GM21447 (cell line): Measurements from ENCODE around the gene PTPN2.

ENCODE experiments used
- ATAC-seq: cut with Tn5 transposase; IDR thresholded peaks from one replicate; pipeline ENCODE4 v1.9.1; 2021; ENCODE audit not compliant: unreplicated experiment

PTPN2 gene

GRCh38 chr18:12750076-12750714 is 133.8 kb downstream of the PTPN2 start:
- no peak for ATAC-seq

- no peak for ATAC-seq
These were observed 134.9 kb downstream of the PTPN2 start for GRCh38 chr18:12749121-12749520.

- ATAC-seq, result no peak
These were observed 135.4 kb downstream of the PTPN2 start for GRCh38 chr18:12748671-12749070.

GRCh38 chr18:12747530-12748315 is 136.3 kb downstream of the PTPN2 start:
- ATAC-seq, result no peak

GRCh38 chr18:12745095-12745795 is 138.8 kb downstream of the PTPN2 start:
- no peak for ATAC-seq

- no peak for ATAC-seq
These were observed 139.9 kb downstream of the PTPN2 start for GRCh38 chr18:12744103-12744502.

- no peak for ATAC-seq
These were observed 141.6 kb downstream of the PTPN2 start for GRCh38 chr18:12742453-12742852.
